Activated CD4-positive, alpha-beta T cell treated with anti-CD3 and anti-CD28 coated beads, Interleukin-2, amount 50 U/mL, for 48 hours (primary cell): Measurements from ENCODE around the gene IL1R2.
A peak's percentile ranks its signal among the peaks of the same experiment; 100 is the strongest.

Experiments used
- DNase-seq, 2 experiments: peaks; one replicate each; pipeline ENCODE4 v3.0.0-alpha.2; 2020

The IL1R2 gene

GRCh38 chr2:101975171-101975870 lies 16.4 kb upstream of the IL1R2 start:
- DNase-seq = no peak

- no peak for DNase-seq
Measured at GRCh38 chr2:101976891-101977290, 14.9 kb upstream of the IL1R2 start.

GRCh38 chr2:101980368-101980767 lies 11.4 kb upstream of the IL1R2 start:
- no peak for DNase-seq

- DNase-seq = no peak
Measured at GRCh38 chr2:101981066-101981465, 10.7 kb upstream of the IL1R2 start.

- no peak for DNase-seq
Measured at GRCh38 chr2:101981504-101981903, 10.3 kb upstream of the IL1R2 start.

- DNase-seq = no peak
Measured at GRCh38 chr2:101982495-101983029, 9.2 kb upstream of the IL1R2 start.

- DNase-seq = no peak
Measured at GRCh38 chr2:101983486-101983885, 8.3 kb upstream of the IL1R2 start.

- DNase-seq = no peak
Measured at GRCh38 chr2:101983928-101984327, 7.8 kb upstream of the IL1R2 start.

- DNase-seq = no peak
Measured at GRCh38 chr2:101984656-101985055, 7.1 kb upstream of the IL1R2 start.

- no peak for DNase-seq
Measured at GRCh38 chr2:101985101-101985792, 6.5 kb upstream of the IL1R2 start.

GRCh38 chr2:101985793-101986164 lies 6.0 kb upstream of the IL1R2 start:
- DNase-seq = no peak

- DNase-seq = no peak
Measured at GRCh38 chr2:101986376-101986775, 5.4 kb upstream of the IL1R2 start.

- no peak for DNase-seq
Measured at GRCh38 chr2:101986804-101987740, 4.7 kb upstream of the IL1R2 start.

- no peak for DNase-seq
Measured at GRCh38 chr2:101987832-101988231, 3.9 kb upstream of the IL1R2 start.

GRCh38 chr2:101988541-101988940 lies 3.2 kb upstream of the IL1R2 start:
- no peak for DNase-seq

- no peak for DNase-seq
Measured at GRCh38 chr2:101989740-101990460, 1.9 kb upstream of the IL1R2 start.

GRCh38 chr2:101993772-101994171 lies 2.0 kb downstream of the IL1R2 start:
- no peak for DNase-seq

- no peak for DNase-seq
Measured at GRCh38 chr2:101995019-101995418, 3.3 kb downstream of the IL1R2 start.

- DNase-seq = no peak
Measured at GRCh38 chr2:101995804-101996203, 4.0 kb downstream of the IL1R2 start.

GRCh38 chr2:101998556-101998895 lies 6.8 kb downstream of the IL1R2 start:
- no peak for DNase-seq

- peak; percentile 46 to 62 for DNase-seq
Measured at GRCh38 chr2:101998896-101999789, 7.4 kb downstream of the IL1R2 start.

- DNase-seq = no peak
Measured at GRCh38 chr2:102000012-102000411, 8.3 kb downstream of the IL1R2 start.
